SK-N-SH (cell line): ENCODE results near the gene TMEM254. TPM values are rescaled to one million over a fixed set of nuclear protein-coding genes. Genes with fewer than 3 reads are reported as not detected.

Source experiments
- CTCF ChIA-PET: fragments of 300-600, 350-600 bp; formaldehyde crosslinking; extraction: SDS; loops from one replicate; lab custom pipeline; 2021; lab: Yijun Ruan, JAX
- POLR2A ChIA-PET: fragments of 350-600 bp; sonication (Branson Sonifier 250); formaldehyde crosslinking; extraction: SDS; loops from one replicate; lab custom pipeline; 2020; ENCODE audit warnings: antibody characterized with exemption, inconsistent platforms; lab: Yijun Ruan, JAX
- DNase-seq: peaks from one replicate; pipeline ENCODE4 v3.0.0; 2012
- H2AFZ ChIP-seq: fragments of 200-600 bp; sonication (generic); 2 replicates; pipeline ENCODE4 v1.8.1; 2016; ENCODE audit warnings: antibody characterized with exemption, mild to moderate bottlenecking, low read depth
- H3F3A ChIP-seq: fragments of 200-600 bp; sonication (generic); replicated peaks from 2 replicates; pipeline ENCODE3; 2016; ENCODE audit warnings: antibody characterized with exemption, mild to moderate bottlenecking; ENCODE audit not compliant: insufficient read depth
- H3K27ac ChIP-seq, 2 experiments: fragments of 200-500 bp in 1 of 2; fragments of 200-600 bp in 1 of 2; sonication (Bioruptor generic) in 1 of 2; sonication (generic), shearing (Covaris generic) in 1 of 2; 2 replicates each; pipeline versions ENCODE4 v1.5.1 to v1.6.1; 2014 to 2016; ENCODE audit warnings: low read depth in 2 of 2, inconsistent platforms in 1 of 2, low read length in 1 of 2, mild to moderate bottlenecking in 1 of 2, mixed read lengths in 1 of 2
- H3K27me3 ChIP-seq: fragments of 200-600 bp; sonication (generic), shearing (Covaris generic); 2 replicates; pipeline ENCODE4 v1.6.1; 2016; ENCODE audit warnings: mixed run types; ENCODE audit not compliant: insufficient read depth
- H3K36me3 ChIP-seq, 2 experiments: fragments of 200-500 bp in 1 of 2; fragments of 200-600 bp in 1 of 2; sonication (Bioruptor generic) in 1 of 2; sonication (generic) in 1 of 2; replicated peaks in 1 of 2; 2 replicates each; pipeline versions ENCODE3 to v1.5.1; 2014 to 2016; ENCODE audit warnings: low read length in 1 of 2, mild to moderate bottlenecking in 1 of 2; ENCODE audit not compliant: insufficient read depth in 2 of 2, control insufficient read depth in 1 of 2
- H3K4me1 ChIP-seq, 2 experiments: fragments of 200-500 bp in 1 of 2; fragments of 200-600 bp in 1 of 2; sonication (Bioruptor generic) in 1 of 2; sonication (generic), shearing (Covaris generic) in 1 of 2; 2 replicates each; pipeline versions ENCODE4 v1.5.1 to v1.6.1; 2014 to 2016; ENCODE audit warnings: low read depth in 1 of 2, low read length in 1 of 2, mixed run types in 1 of 2; ENCODE audit not compliant: insufficient read depth in 2 of 2, control insufficient read depth in 1 of 2
- H3K4me2 ChIP-seq: fragments of 200-600 bp; sonication (generic), shearing (Covaris generic); 2 replicates; pipeline ENCODE4 v1.6.1; 2017; ENCODE audit warnings: mixed run types
- H3K4me3 ChIP-seq, 2 experiments: fragments of 200-500 bp in 1 of 2; fragments of 200-600 bp in 1 of 2; sonication (Bioruptor generic) in 1 of 2; sonication (generic), shearing (Covaris generic) in 1 of 2; 2 replicates each; pipeline versions ENCODE4 v1.5.1 to v1.8.1; 2014 to 2016; ENCODE audit warnings: low read depth in 2 of 2, inconsistent platforms in 1 of 2, low read length in 1 of 2, mild to moderate bottlenecking in 1 of 2, mixed read lengths in 1 of 2, moderate library complexity in 1 of 2
- H3K79me2 ChIP-seq: fragments of 200-600 bp; sonication (generic); 2 replicates; pipeline ENCODE4 v1.8.1; 2017; ENCODE audit warnings: mild to moderate bottlenecking; ENCODE audit not compliant: insufficient read depth
- H3K9ac ChIP-seq: fragments of 200-600 bp; sonication (generic); 2 replicates; pipeline ENCODE4 v1.6.1; 2017; ENCODE audit warnings: mixed run types
- H3K9me2 ChIP-seq: fragments of 200-600 bp; sonication (generic); 2 replicates; pipeline ENCODE4 v1.6.1; 2017; ENCODE audit warnings: mixed run types
- H3K9me3 ChIP-seq: fragments of 200-600 bp; sonication (generic); 2 replicates; pipeline ENCODE4 v1.6.1; 2017; ENCODE audit warnings: mixed run types, mild to moderate bottlenecking, moderate library complexity
- H4K20me1 ChIP-seq: fragments of 200-600 bp; sonication (generic); 2 replicates; pipeline ENCODE4 v1.6.1; 2017; ENCODE audit warnings: mild to moderate bottlenecking, mixed run types; ENCODE audit not compliant: insufficient read depth
- CHD2 ChIP-seq: fragments of 150-350 bp; IDR thresholded peaks from 2 replicates; pipeline ENCODE4 v1.6.1; 2018; ENCODE audit warnings: low read length; ENCODE audit not compliant: partially characterized antibody
- CTCF ChIP-seq: fragments of 200-600 bp; sonication (generic); IDR thresholded peaks from 2 replicates; pipeline ENCODE4 v1.6.1; 2017; ENCODE audit warnings: antibody characterized with exemption, mild to moderate bottlenecking, moderate library complexity
- ELF1 ChIP-seq: IDR thresholded peaks from 2 replicates; pipeline ENCODE4 v1.4.0; 2012
- EP300 ChIP-seq, 2 experiments: IDR thresholded peaks; 2 replicates each; pipeline versions ENCODE4 v1.4.0 to v1.6.1; 2012; ENCODE audit warnings: borderline replicate concordance in 1 of 2, low read depth in 1 of 2, low read length in 1 of 2
- EZH2phosphoT487 ChIP-seq: fragments of 200-600 bp; sonication (generic); IDR thresholded peaks from 2 replicates; pipeline ENCODE4 v1.6.1; 2017; ENCODE audit warnings: low read depth, mixed run types, mild to moderate bottlenecking, antibody characterized with exemption, moderate library complexity, borderline replicate concordance
- FOXM1 ChIP-seq: IDR thresholded peaks from 2 replicates; pipeline ENCODE4 v1.4.0; 2012; ENCODE audit warnings: low read depth, mild to moderate bottlenecking
- JUND ChIP-seq: IDR thresholded peaks from 2 replicates; pipeline ENCODE4 v1.4.0; 2012
- MEF2A ChIP-seq: IDR thresholded peaks from 2 replicates; pipeline ENCODE4 v1.4.0; 2012; ENCODE audit warnings: low read depth, borderline replicate concordance
- MXI1 ChIP-seq: IDR thresholded peaks from 2 replicates; pipeline ENCODE4 v1.6.1; 2012; ENCODE audit warnings: mild to moderate bottlenecking, low read depth, low read length, improper control_type of control experiment
- RAD21 ChIP-seq: IDR thresholded peaks from 2 replicates; pipeline ENCODE4 v1.6.1; 2012; ENCODE audit warnings: mild to moderate bottlenecking, low read length
- RCOR1 ChIP-seq: fragments of 150-350 bp; IDR thresholded peaks from 2 replicates; pipeline ENCODE4 v1.6.1; 2017; ENCODE audit warnings: antibody characterized with exemption, low read length
- RFX5 ChIP-seq: IDR thresholded peaks from 2 replicates; pipeline ENCODE4 v1.6.1; 2012; ENCODE audit warnings: mild to moderate bottlenecking, improper control_type of control experiment, low read length
- TAF1 ChIP-seq: IDR thresholded peaks from 2 replicates; pipeline ENCODE4 v1.6.1; 2012; ENCODE audit warnings: low read depth, mild to moderate bottlenecking, low read length, moderate library complexity, borderline replicate concordance
- USF2 ChIP-seq: fragments of 150-350 bp; IDR thresholded peaks from 2 replicates; pipeline ENCODE4 v1.6.1; 2017; ENCODE audit warnings: antibody characterized with exemption, low read length, low read depth, borderline replicate concordance
- YY1 ChIP-seq: IDR thresholded peaks from 2 replicates; pipeline ENCODE4 v1.4.0; 2012; ENCODE audit warnings: low read depth, mild to moderate bottlenecking
- ZBTB33 ChIP-seq: IDR thresholded peaks from 2 replicates; pipeline ENCODE4 v1.4.0; 2012; ENCODE audit warnings: low read depth, borderline replicate concordance
- WGBS: methylation state at CpG from one replicate; pipeline ENCODE4 v1.1.6; 2017; ENCODE audit warnings: low lambda C conversion rate; 5-methylcytosine and 5-hydroxymethylcytosine counted together
- polyA plus RNA-seq, 3 experiments: library from polyadenylated mRNA; depleted of rRNA; stranded (reverse); fragments of >200 nt; gene quantifications; 2 replicates each; pipeline ENCODE4 v1.2.3, GENCODE V29; 2012

Gene TMEM254
- polyA plus RNA-seq, 1 of the 3 experiments (the other 2 are of a cell fraction), result 20.5 TPM

- Histone ChIP-seq H3K9ac (no peak overlapping the region), H3K27me3 (no peaks in the 10 kb centered on the region), H3K4me2 (no peak overlapping the region), H3K4me1 (peaks cover 4 to 5% of the 10 kb centered on the region in 2 experiments; a peak in 2 of 4 replicates), H3K4me3 (no peak overlapping the region), H3K9me2 (no peaks in the 10 kb centered on the region), H3K36me3 (no peaks in the 10 kb centered on the region), H3K27ac (no peak overlapping the region), H2AFZ (no peak overlapping the region), H3K79me2 (no peaks in the 10 kb centered on the region), H4K20me1 (no peaks in the 10 kb centered on the region), H3K9me3 (no peaks in the 10 kb centered on the region), H3F3A (no peaks in the 10 kb centered on the region)
- no peak for TF ChIP-seq CHD2
- TF ChIP-seq ELF1, result no peak
- no peak for TF ChIP-seq MEF2A
- no peak for TF ChIP-seq CTCF
- no peak for TF ChIP-seq EP300 (IDR thresholded peaks at IDR 0.05; ENCODE audit: borderline replicate concordance in 1 of 2, low read depth in 1 of 2, low read length in 1 of 2)
- TF ChIP-seq YY1, result no peak
- no peak for TF ChIP-seq USF2
- TF ChIP-seq FOXM1, result no peak
- TF ChIP-seq EZH2phosphoT487, result no peak
- no peak for TF ChIP-seq TAF1
- no peak for TF ChIP-seq RFX5
- TF ChIP-seq RCOR1, result no peak
- TF ChIP-seq ZBTB33, result no peak
- TF ChIP-seq JUND, result no peak
- no peak for TF ChIP-seq RAD21
- no peak for TF ChIP-seq MXI1
- ChIA-PET CTCF (no interaction called here), POLR2A (no interaction called here)
- no peak for DNase-seq
- 59% methylated on average over 2 of the region's 2 CpGs for WGBS
These were observed 60.8 kb downstream of the TMEM254 start for GRCh38 chr10:80139265-80139664.
